SK-N-SH (cell line): ENCODE data around the gene GPR155.

Experiments used
- FOSL2 ChIP-seq: IDR thresholded peaks from 2 replicates; pipeline ENCODE4 v1.4.0; 2012; ENCODE audit warnings: low read depth, mild to moderate bottlenecking, moderate library complexity, borderline replicate concordance
- TAF1 ChIP-seq: IDR thresholded peaks from 2 replicates; pipeline ENCODE4 v1.6.1; 2012; ENCODE audit warnings: low read depth, mild to moderate bottlenecking, low read length, moderate library complexity, borderline replicate concordance
- TF ChIP-seq, protein P1 (sequence below): IDR thresholded peaks from 2 replicates; pipeline ENCODE4; 2012

DNA sequence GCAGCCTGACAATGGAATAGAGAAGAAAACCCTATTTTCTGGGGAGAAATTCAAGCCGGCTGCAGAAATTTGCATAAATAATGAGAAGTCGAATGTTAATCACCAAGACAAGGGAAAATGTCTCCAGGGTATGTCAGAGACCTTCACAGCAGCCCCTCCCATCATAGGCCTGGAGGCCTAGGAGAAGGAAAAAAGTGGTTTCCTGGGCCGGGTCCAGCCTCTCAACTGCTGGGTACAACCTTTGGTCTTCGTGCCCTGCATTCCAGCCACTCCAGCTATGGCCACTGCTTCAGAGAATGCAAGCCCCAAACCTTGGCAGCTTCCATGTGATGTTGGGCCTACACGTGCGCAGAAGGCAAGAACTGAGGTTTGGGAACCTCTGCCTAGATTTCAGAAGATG lies 97.3 kb downstream of the GPR155 start:
- TF ChIP-seq, protein P1, sequence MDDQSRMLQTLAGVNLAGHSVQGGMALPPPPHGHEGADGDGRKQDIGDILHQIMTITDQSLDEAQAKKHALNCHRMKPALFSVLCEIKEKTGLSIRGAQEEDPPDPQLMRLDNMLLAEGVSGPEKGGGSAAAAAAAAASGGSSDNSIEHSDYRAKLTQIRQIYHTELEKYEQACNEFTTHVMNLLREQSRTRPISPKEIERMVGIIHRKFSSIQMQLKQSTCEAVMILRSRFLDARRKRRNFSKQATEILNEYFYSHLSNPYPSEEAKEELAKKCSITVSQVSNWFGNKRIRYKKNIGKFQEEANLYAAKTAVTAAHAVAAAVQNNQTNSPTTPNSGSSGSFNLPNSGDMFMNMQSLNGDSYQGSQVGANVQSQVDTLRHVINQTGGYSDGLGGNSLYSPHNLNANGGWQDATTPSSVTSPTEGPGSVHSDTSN, result no peak
- TF ChIP-seq FOSL2 (no peak), TAF1 (no peak)
